ENCODE measurements around the gene COA3.

COA3 gene

DNA sequence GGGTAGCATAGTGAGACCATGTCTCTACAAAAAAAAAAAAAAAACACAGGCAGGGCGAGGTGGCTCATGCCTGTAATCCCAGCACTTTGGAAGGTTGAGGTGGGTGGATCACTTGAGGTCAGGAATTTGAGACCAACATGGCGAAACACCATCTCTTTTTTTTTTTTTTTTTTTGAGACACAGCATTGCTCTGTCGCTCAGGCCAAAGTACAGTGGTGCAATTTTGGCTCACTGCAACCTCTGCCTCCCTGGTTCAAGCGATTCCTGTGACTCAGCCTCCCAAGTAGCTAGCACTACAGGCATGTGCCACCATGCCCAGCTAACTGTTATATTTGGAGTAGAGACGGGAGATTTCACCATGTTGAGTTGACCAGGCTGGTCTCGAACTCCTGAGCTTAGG is 32.4 kb downstream of the COA3 start:
- Histone ChIP-seq H3K9ac (ENCODE audit: low read depth, low read length, poor library complexity, severe bottlenecking) (no peak overlapping the region), H3K4me2 (ENCODE audit: low read depth, low read length, poor library complexity, severe bottlenecking) (no peak overlapping the region), H3K4me1 (ENCODE audit: insufficient read depth, low read length, poor library complexity, severe bottlenecking) (no peaks in the 10 kb centered on the region), H3F3A (ENCODE audit: low read depth) (no peaks in the 10 kb centered on the region), H3K4me3 (ENCODE audit: low read length, poor library complexity, severe bottlenecking) (no peak overlapping the region), H3K9me2 (replicated peaks; ENCODE audit: low read depth, low read length) (no peaks in the 10 kb centered on the region), H3K36me3 (ENCODE audit: insufficient read depth, low read length) (no peaks in the 10 kb centered on the region), H3K27me3 (ENCODE audit: insufficient read depth, low read length, poor library complexity, severe bottlenecking) (peaks cover 5% of the 10 kb centered on the region), H3K79me2 (ENCODE audit: insufficient read depth, low read length) (no peaks in the 10 kb centered on the region), H4K20me1 (ENCODE audit: insufficient read depth, low read length, poor library complexity, severe bottlenecking) (no peaks in the 10 kb centered on the region), H2AFZ (ENCODE audit: low read length) (no peak overlapping the region), H3K9me3 (ENCODE audit: insufficient read depth, low read depth, low read length) (no peaks in the 10 kb centered on the region)
- TF ChIP-seq, protein P1, sequence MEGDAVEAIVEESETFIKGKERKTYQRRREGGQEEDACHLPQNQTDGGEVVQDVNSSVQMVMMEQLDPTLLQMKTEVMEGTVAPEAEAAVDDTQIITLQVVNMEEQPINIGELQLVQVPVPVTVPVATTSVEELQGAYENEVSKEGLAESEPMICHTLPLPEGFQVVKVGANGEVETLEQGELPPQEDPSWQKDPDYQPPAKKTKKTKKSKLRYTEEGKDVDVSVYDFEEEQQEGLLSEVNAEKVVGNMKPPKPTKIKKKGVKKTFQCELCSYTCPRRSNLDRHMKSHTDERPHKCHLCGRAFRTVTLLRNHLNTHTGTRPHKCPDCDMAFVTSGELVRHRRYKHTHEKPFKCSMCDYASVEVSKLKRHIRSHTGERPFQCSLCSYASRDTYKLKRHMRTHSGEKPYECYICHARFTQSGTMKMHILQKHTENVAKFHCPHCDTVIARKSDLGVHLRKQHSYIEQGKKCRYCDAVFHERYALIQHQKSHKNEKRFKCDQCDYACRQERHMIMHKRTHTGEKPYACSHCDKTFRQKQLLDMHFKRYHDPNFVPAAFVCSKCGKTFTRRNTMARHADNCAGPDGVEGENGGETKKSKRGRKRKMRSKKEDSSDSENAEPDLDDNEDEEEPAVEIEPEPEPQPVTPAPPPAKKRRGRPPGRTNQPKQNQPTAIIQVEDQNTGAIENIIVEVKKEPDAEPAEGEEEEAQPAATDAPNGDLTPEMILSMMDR (conservative IDR thresholded peaks at IDR 0.05; ENCODE audit: low read length) = no peak
- TF ChIP-seq EZH2phosphoT487 (IDR thresholded peaks at IDR 0.05; ENCODE audit: borderline replicate concordance) = no peak

DNA sequence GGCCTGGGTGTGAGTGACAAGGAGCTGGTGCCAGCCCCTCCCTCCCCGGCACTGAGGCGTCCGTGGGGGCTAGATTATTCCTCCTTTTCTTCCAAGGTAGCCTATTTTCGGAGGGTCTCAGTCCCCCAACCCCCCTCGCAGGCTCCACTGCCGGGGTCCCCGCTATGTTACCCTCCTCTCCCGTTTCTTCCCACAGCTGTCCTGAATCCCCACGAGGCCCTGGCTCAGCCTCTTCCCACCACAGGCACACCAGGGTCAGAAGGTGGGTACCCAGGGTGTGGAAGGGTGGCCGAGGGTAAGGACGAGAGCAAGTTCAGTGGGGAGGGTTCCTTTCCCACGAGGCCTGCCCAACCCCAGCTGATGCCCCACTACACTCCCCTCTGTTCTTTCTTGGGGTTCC is 36.9 kb downstream of the COA3 start:
- H3K9me2 ChIP-seq (replicated peaks; ENCODE audit: low read depth, low read length) = no peaks in the 10 kb centered on the region
- no peak overlapping the region for H3K9ac ChIP-seq (ENCODE audit: low read depth, low read length, poor library complexity, severe bottlenecking)
- TF ChIP-seq, protein P1 (conservative IDR thresholded peaks at IDR 0.05; ENCODE audit: low read length) = no peak
- no peak for TF ChIP-seq EZH2phosphoT487 (IDR thresholded peaks at IDR 0.05; ENCODE audit: borderline replicate concordance)
- H3K9me3 ChIP-seq (ENCODE audit: insufficient read depth, low read depth, low read length) = no peaks in the 10 kb centered on the region
- H4K20me1 ChIP-seq (ENCODE audit: insufficient read depth, low read length, poor library complexity, severe bottlenecking) = no peaks in the 10 kb centered on the region
- H3K4me1 ChIP-seq (ENCODE audit: insufficient read depth, low read length, poor library complexity, severe bottlenecking) = no peaks in the 10 kb centered on the region
- no peak overlapping the region for H3K4me3 ChIP-seq (ENCODE audit: low read length, poor library complexity, severe bottlenecking)
- H2AFZ ChIP-seq (ENCODE audit: low read length) = no peak overlapping the region
- H3K36me3 ChIP-seq (ENCODE audit: insufficient read depth, low read length) = no peaks in the 10 kb centered on the region
- no peak overlapping the region for H3K4me2 ChIP-seq (ENCODE audit: low read depth, low read length, poor library complexity, severe bottlenecking)
- H3F3A ChIP-seq (ENCODE audit: low read depth) = no peaks in the 10 kb centered on the region
- H3K27me3 ChIP-seq (ENCODE audit: insufficient read depth, low read length, poor library complexity, severe bottlenecking) = peaks cover 12% of the 10 kb centered on the region
- no peaks in the 10 kb centered on the region for H3K79me2 ChIP-seq (ENCODE audit: insufficient read depth, low read length)

DNA sequence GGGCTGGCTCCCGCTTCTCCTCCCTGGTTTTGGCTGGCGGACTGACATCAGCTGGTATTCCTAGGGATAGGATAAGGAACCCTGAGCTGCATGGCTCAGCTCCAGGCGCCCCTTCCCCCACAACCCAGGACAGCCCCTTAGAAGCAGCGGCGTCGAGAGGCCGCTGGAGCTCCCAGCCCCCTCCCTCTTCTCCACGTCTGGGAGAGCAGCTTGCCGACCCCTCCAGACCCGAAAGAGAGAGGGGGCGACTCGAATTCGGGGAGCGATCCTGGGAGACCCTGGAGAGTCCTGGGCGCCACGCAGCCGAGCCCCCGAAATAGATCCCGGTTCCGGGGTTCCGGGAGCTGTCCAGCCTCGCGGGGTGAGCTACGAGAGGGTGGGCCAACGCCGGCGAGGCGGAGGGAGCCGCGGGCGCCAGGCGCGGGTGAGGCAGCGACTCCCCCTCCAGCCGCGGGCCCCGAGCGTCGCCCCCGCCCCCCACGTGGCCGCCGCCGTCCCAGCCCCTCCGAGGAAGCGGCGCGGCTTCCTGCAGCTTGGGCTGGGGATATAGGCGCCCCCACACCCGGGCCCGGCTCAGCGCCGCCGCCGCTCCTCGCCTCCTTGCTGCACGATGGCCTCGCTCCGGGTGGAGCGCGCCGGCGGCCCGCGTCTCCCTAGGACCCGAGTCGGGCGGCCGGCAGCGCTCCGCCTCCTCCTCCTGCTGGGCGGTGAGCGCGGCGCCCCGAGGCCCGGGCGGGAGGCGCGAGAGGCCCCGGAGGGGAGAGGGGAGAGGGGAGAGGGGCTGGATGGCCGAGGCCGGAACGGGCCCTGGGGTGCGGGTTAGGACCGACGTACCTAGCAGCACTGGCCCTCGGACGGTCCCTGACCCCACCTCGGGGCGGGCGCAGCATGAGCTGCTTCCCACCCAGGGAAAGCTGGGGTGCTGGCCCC is 37.6 kb downstream of the COA3 start, which contains the start of gene RAMP2:
Gene RAMP2 (plus strand): TSS at position 576 of the 930 bp plus-strand sequence. CDS start 35 bp downstream, at position 611.
- H3K79me2 ChIP-seq (ENCODE audit: insufficient read depth, low read length) = no peaks in the 10 kb centered on the region
- no peaks in the 10 kb centered on the region for H3K4me1 ChIP-seq (ENCODE audit: insufficient read depth, low read length, poor library complexity, severe bottlenecking)
- TF ChIP-seq EZH2phosphoT487 (IDR thresholded peaks at IDR 0.05; ENCODE audit: borderline replicate concordance) = no peak
- TF ChIP-seq, protein P1 (conservative IDR thresholded peaks at IDR 0.05; ENCODE audit: low read length) = no peak
- peak within 1 kb of the TSS; percentile 48 for H3K4me2 ChIP-seq (ENCODE audit: low read depth, low read length, poor library complexity, severe bottlenecking)
- no peaks in the 10 kb centered on the region for H3F3A ChIP-seq (ENCODE audit: low read depth)
- no peaks in the 10 kb centered on the region for H3K9me3 ChIP-seq (ENCODE audit: insufficient read depth, low read depth, low read length)
- no peaks in the 10 kb centered on the region for H4K20me1 ChIP-seq (ENCODE audit: insufficient read depth, low read length, poor library complexity, severe bottlenecking)
- no peak within 1 kb of the TSS; the same call in 1 of the 2 replicates for H2AFZ ChIP-seq (ENCODE audit: low read length)
- H3K27me3 ChIP-seq (ENCODE audit: insufficient read depth, low read length, poor library complexity, severe bottlenecking) = peaks cover 12% of the 10 kb centered on the region
- no peak within 1 kb of the TSS for H3K4me3 ChIP-seq (ENCODE audit: low read length, poor library complexity, severe bottlenecking)
- no peak within 1 kb of the TSS for H3K9ac ChIP-seq (ENCODE audit: low read depth, low read length, poor library complexity, severe bottlenecking)
- no peaks in the 10 kb centered on the region for H3K9me2 ChIP-seq (replicated peaks; ENCODE audit: low read depth, low read length)
- no peaks in the 10 kb centered on the region for H3K36me3 ChIP-seq (ENCODE audit: insufficient read depth, low read length)

Measured in Loucy (cell line).